NCI-H1417 treated with DMSO at 0.1 percent for 48 hours (cell line): ENCODE measurements around the gene KLHL29.

ENCODE experiments used
- DNase-seq: peaks from one replicate; lab custom pipeline; 2025; lab: John Stamatoyannopoulos, UW

KLHL29 gene

DNA sequence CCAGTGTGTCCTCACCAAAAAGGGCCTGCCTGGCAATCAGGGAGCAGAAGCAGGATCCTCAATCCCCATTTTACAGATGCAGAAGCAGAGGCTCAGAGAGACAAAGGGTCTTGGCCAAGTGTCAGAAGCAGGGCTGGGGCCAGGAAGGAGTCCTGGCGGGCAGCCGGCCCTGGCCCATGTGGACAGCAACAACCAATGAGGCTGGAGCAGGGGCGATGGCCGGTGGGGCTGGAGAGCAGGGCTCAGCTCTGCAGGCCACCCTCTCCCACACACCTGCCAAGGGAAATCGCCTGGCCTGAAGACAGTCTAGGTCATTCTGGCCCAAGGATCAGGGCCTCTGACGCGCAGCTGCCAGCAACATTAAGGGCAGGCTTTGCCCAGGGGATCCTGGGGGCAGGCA is 298.0 kb downstream of the KLHL29 start:
- DNase-seq: no peak

- no peak for DNase-seq
Observed at GRCh38 chr2:23684395-23685176, 299.6 kb downstream of the KLHL29 start.

DNA sequence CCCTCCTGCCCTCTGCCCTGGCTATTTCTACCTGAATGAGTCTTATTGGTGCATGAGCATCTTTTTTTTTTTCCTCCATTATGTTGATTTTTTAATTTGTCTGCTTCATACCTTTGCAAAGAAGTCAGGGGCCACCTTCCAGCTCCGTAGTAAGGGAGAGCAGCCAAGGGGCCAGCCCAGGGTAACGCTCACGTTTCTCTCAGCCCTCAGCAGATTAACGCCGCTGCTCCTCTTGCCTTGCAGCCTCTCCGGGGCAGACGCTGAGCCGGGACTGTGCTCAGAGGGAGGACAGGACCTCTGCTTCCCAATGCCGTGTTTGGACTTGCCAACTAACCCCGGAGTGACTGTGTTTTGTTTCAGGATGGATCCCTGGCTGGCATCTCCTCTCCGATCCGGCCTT is 300.2 kb downstream of the KLHL29 start:
- DNase-seq: no peak

DNA sequence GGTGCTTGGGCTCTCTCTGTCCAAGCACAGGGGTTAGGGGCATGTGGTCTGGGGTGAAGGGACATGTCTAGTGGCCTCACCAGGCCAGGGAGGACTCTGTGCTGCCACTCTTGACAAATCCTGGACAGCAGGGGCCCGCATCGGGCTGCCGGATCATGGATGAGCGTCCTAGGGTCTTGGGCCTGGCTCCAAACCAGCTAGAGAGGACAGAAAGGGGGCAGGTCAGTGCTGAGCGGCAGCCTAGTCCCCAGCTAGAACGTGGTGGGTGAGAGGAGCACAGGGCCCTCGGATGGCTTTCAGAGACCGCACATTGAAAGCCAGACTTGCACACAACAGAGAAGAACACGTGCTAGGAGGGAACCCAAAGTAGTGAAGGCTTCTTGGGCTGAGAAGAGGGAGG is 300.7 kb downstream of the KLHL29 start:
- no peak for DNase-seq

- no peak for DNase-seq
Observed at GRCh38 chr2:23686405-23687029, 301.5 kb downstream of the KLHL29 start.

GRCh38 chr2:23687214-23687613 is 302.2 kb downstream of the KLHL29 start:
- no peak for DNase-seq

DNA sequence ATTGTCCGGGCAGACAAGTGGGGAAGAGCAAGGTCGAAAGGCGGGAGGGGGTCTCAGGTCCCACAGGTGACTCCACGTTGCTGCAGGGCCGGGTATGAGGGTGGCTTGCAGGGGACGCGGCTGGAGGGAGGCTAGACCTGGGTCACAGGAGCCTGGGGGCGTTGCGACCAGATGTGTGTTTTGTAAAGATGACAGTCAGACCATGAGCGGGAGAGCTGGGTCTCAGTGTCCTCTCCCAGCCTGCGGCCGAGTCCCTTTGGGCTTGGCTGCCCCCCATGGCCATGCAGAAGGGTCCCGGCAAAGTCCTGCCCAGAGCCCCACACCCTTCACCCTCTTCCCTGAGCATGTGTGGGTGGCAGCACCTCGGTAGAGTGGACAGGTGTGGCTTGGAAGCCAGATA is 302.7 kb downstream of the KLHL29 start:
- no peak for DNase-seq

- no peak for DNase-seq
Observed at GRCh38 chr2:23688486-23689130, 303.6 kb downstream of the KLHL29 start.

DNA sequence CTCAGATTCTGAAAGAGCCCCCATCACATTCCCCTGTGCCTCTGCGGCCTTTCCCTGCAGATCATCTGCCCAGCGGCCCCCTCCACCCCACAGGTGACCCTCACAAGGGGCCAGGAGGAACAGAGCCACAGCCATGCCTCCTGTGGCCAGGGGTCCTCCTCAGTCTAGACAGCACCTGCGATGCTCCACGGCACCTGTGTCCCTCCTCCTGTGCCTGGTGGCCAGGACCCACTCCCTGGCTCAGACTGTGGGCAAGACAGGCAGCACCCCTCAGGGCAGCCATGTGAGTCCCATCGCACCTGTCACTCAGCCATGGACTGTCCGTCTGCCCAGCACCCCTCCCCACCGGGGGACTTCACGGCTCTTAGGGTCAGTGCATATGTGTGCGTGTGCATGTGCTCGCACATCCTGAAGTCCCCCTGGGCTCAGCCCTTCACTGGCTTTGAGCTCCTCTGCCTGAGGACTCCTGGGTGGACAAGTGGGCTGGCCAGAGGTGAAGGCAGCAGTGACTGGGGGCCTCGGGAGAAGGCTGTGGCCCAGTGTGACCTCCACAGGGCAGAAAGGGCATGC is 304.2 kb downstream of the KLHL29 start:
- no peak for DNase-seq

- no peak for DNase-seq
Observed at GRCh38 chr2:23689891-23690290, 304.9 kb downstream of the KLHL29 start.

DNA sequence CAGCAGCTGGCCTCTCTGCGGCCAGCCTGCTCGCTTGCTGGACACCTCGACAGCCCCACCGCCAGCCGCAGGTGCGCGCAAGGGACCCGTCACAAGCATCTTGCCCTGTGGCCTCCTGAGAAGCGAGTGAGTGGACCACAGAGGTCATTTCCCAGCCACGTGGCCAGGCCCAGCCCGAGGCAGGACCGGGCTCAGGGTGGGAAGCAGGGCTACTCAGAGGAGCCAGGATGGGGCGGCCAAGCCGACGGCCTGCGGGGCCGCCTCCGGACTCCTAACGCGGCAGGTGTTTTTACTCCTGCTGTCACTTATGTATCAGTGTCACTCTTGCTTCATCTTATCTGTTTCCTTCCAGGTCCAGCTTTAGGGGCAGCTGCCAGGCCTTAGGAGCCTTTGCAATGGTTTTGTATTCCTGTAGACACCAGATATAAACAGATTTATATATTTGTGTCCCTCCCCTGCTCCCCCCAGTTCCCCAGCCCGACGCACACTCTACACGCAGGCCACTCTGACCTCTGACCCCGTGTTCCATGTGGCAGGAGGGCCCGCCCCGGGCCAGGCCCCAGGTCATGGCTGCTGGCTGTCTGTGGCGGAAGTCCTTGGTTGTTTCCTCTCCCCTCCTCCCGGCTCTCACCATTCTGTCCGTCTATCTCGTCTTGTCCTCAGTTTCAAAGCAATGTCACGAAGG is 305.6 kb downstream of the KLHL29 start:
- no peak for DNase-seq

- DNase-seq: no peak
Observed at GRCh38 chr2:23691106-23691470, 306.1 kb downstream of the KLHL29 start.

DNA sequence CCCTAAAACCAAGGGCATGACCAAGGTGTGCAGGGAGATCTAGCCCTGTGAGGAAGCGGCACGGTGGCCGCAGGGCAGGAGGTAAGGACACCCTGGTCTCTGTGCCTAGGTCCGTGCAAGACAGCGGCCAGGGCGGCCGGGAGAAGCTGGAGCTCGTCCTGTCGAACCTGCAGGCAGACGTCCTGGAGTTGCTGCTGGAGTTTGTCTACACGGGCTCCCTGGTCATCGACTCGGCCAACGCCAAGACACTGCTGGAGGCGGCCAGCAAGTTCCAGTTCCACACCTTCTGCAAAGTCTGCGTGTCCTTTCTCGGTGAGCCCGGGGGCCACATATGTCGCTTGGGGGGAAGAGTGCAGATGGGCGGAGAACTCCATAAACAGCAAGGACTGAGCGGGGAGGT is 306.6 kb downstream of the KLHL29 start:
- DNase-seq: no peak

- DNase-seq: no peak
Observed at GRCh38 chr2:23692263-23692662, 307.3 kb downstream of the KLHL29 start.

- no peak for DNase-seq
Observed at GRCh38 chr2:23692851-23693605, 308.0 kb downstream of the KLHL29 start.

DNA sequence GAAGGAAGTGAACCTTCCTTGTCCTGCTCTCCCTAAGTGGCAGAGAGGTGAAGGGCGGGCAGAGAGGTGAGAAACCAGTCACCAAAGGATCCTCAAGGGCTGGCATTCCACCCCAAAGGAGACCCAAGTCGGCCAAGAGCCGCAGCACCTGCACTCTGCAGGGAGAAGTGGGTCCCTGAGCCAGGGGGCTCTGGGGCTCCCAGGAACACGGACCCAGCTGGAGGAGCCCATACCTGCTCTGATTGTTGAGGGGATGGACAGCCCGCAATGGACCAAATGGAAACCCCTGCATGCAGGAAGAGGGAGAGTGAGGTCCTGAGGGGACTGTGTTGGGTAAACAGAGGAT is 308.6 kb downstream of the KLHL29 start:
- no peak for DNase-seq

DNA sequence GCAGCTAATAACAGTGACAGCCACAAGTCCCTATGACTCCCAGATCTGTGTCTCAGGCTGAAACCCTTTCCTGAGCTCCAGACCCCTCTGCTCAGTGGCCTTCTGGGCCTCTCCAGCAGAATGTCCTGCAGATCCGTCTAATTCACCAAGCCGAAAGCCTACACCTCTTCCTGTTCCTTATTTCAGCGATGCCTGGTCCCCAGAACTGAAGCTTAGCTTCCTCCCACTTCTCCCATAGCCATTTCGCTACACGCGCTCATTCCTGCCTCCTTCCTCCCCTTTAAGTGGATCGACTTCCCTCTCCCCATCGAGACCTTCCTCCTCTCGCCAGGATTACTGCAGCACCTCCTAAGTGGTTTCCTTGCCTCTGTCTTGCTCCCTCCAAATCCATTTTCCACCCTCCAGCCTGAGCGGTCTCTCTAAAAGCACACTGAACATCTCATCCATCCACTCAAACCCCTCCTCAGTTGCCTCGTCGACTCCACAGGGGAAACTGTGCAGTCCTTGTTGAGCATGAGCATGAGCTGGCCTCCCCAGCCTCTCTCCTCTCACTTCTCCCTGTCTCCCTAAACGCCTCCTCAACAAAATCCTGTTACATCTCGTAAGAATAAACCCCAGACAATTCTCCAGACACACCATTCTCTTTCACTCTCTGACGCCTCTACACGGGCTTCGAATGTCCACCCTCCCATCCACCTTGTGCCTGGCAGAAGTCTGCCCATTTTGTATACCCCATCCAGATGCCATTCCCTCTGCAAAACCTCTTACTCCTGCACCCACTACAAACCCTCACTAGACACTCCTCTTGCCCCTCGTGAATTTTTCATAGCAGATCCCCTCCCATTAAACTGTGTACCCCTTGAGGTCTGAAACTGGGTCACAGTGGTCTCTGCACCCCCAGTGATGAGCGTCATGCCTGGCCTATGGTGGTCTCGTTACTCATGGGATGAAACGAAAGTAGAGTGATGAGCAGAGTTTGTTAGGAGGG is 309.4 kb downstream of the KLHL29 start:
- DNase-seq: no peak

- no peak for DNase-seq
Observed at GRCh38 chr2:23695214-23695889, 310.4 kb downstream of the KLHL29 start.

GRCh38 chr2:23695890-23696751 is 311.1 kb downstream of the KLHL29 start:
- DNase-seq: no peak
